ENCODE measurements around the gene DPT. TPM values are rescaled to one million over a fixed set of nuclear protein-coding genes. Genes with fewer than 3 reads are reported as not detected.

DPT gene
- total RNA-seq, 2 experiments from 2014 or later: not detected

- POLR2A ChIA-PET: interaction anchor here (1.3 kb wide), 1 partner anchor 12 kb away, joined by 3 read pairs; no protein-coding TSS in a partner anchor
- H3K27me3 Mint-ChIP-seq: no peaks in the 10 kb centered on the region
- TF ChIP-seq, protein P1, sequence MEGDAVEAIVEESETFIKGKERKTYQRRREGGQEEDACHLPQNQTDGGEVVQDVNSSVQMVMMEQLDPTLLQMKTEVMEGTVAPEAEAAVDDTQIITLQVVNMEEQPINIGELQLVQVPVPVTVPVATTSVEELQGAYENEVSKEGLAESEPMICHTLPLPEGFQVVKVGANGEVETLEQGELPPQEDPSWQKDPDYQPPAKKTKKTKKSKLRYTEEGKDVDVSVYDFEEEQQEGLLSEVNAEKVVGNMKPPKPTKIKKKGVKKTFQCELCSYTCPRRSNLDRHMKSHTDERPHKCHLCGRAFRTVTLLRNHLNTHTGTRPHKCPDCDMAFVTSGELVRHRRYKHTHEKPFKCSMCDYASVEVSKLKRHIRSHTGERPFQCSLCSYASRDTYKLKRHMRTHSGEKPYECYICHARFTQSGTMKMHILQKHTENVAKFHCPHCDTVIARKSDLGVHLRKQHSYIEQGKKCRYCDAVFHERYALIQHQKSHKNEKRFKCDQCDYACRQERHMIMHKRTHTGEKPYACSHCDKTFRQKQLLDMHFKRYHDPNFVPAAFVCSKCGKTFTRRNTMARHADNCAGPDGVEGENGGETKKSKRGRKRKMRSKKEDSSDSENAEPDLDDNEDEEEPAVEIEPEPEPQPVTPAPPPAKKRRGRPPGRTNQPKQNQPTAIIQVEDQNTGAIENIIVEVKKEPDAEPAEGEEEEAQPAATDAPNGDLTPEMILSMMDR (IDR thresholded peaks at IDR 0.05): no peak
Observed at GRCh38 chr1:168767894-168768584, 39.0 kb upstream of the DPT start.

GRCh38 chr1:168766568-168766967 lies 37.6 kb upstream of the DPT start:
- H3K9me3 Mint-ChIP-seq: no peaks in the 10 kb centered on the region
- CTCF ChIA-PET: interaction anchor here (1.0 kb wide), 1 partner anchor 75 kb away, joined by 3 read pairs; no protein-coding TSS in a partner anchor
- TF ChIP-seq, protein P1 (IDR thresholded peaks at IDR 0.05): no peak
- H3K4me3 Mint-ChIP-seq: no peak overlapping the region
- no peak overlapping the region for H3K27ac Mint-ChIP-seq
- no peaks in the 10 kb centered on the region for H3K27me3 Mint-ChIP-seq
- no peaks in the 10 kb centered on the region for H3K36me3 Mint-ChIP-seq (ENCODE audit: low read depth)
- no peaks in the 10 kb centered on the region for H3K4me1 Mint-ChIP-seq (ENCODE audit: low read depth)
- intact Hi-C loops (cut with micrococcal nuclease): no loop called here
- no peak for DNase-seq
- ATAC-seq: no peak
- POLR2A ChIA-PET: no interaction called here

More at GRCh38 chr1:168767894-168768584, 39.0 kb upstream of the DPT start:
- Mint-ChIP-seq H3K36me3 (ENCODE audit: low read depth) (no peaks in the 10 kb centered on the region), H3K9me3 (no peaks in the 10 kb centered on the region), H3K4me3 (no peak overlapping the region), H3K27ac (no peak overlapping the region), H3K4me1 (ENCODE audit: low read depth) (no peaks in the 10 kb centered on the region)
- intact Hi-C loops (cut with micrococcal nuclease): no loop called here
- DNase-seq (no peak), ATAC-seq (no peak)
- CTCF ChIA-PET: interaction anchor here (1.0 kb wide), 1 partner anchor 77 kb away, joined by 3 read pairs; no protein-coding TSS in a partner anchor

GRCh38 chr1:168763031-168763430 lies 34.0 kb upstream of the DPT start:
- H3K4me1 Mint-ChIP-seq (ENCODE audit: low read depth): no peaks in the 10 kb centered on the region
- no peaks in the 10 kb centered on the region for H3K27me3 Mint-ChIP-seq
- ChIA-PET POLR2A (no interaction called here), CTCF (no interaction called here)
- H3K27ac Mint-ChIP-seq: no peak overlapping the region
- H3K36me3 Mint-ChIP-seq (ENCODE audit: low read depth): no peaks in the 10 kb centered on the region
- ATAC-seq (no peak), DNase-seq (no peak)
- TF ChIP-seq, protein P1 (IDR thresholded peaks at IDR 0.05): no peak
- H3K4me3 Mint-ChIP-seq: no peak overlapping the region
- H3K9me3 Mint-ChIP-seq: no peaks in the 10 kb centered on the region
- intact Hi-C loops (cut with micrococcal nuclease): no loop called here

GRCh38 chr1:168762473-168762872 lies 33.5 kb upstream of the DPT start:
- no peak for ATAC-seq
- ChIA-PET CTCF (no interaction called here), POLR2A (no interaction called here)
- intact Hi-C loops (cut with micrococcal nuclease): no loop called here
- Mint-ChIP-seq H3K36me3 (ENCODE audit: low read depth) (no peaks in the 10 kb centered on the region), H3K4me3 (no peak overlapping the region), H3K27me3 (no peaks in the 10 kb centered on the region), H3K4me1 (ENCODE audit: low read depth) (no peaks in the 10 kb centered on the region), H3K27ac (no peak overlapping the region), H3K9me3 (no peaks in the 10 kb centered on the region)
- no peak for DNase-seq
- TF ChIP-seq, protein P1 (IDR thresholded peaks at IDR 0.05): no peak

DNA sequence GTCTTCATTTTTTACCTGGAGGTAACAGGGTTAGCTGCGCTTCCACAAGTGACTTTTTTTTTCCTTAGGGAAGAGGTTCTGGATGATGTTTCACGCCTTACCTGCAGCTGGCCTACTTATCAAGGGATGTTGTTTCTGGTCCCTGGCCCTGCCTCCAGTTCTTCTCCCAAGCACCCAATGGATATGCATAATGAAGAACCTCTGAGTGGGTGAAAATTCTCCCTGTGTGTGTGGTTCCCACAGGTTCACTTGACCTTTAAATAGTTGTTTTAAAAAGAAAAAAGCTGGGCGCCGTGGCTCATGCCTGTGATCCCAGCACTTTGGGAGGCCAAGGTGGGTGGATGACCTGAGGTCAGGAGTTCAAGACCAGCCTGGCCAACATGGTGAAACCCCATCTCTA lies 31.8 kb upstream of the DPT start:
- CTCF ChIA-PET: no interaction called here
- Mint-ChIP-seq H3K27ac (no peak overlapping the region), H3K36me3 (ENCODE audit: low read depth) (no peaks in the 10 kb centered on the region), H3K4me1 (ENCODE audit: low read depth) (no peaks in the 10 kb centered on the region), H3K4me3 (no peak overlapping the region), H3K9me3 (no peaks in the 10 kb centered on the region), H3K27me3 (no peaks in the 10 kb centered on the region)
- ATAC-seq: no peak
- no peak for DNase-seq
- POLR2A ChIA-PET: no interaction called here
- intact Hi-C loops (cut with micrococcal nuclease): no loop called here
- TF ChIP-seq, protein P1 (IDR thresholded peaks at IDR 0.05): no peak

All from activated CD8-positive, alpha-beta T cell treated with anti-CD3 and anti-CD28 coated beads for 36 hours (primary cell).